RWPE2 (cell line): Measurements from ENCODE around the gene GLIS2.

Experiments
- ATAC-seq: fragments of 200-7000 bp; cut with Tn5 transposase; 3 replicates; pipeline ENCODE4 v1.9.1; 2021; ENCODE audit warnings: low read depth
- DNase-seq: peaks from one replicate; pipeline ENCODE4 v3.0.0-alpha.2; 2020; ENCODE audit warnings: low spot score
- H3K27ac ChIP-seq: fragments of 450-650 bp; 2 replicates; pipeline ENCODE4 v1.5.1; 2017; ENCODE audit warnings: mild to moderate bottlenecking; ENCODE audit not compliant: poor library complexity, severe bottlenecking
- H3K27me3 ChIP-seq: fragments of 250-450 bp; sonication (Bioruptor Pico); 2 replicates; pipeline ENCODE4 v1.5.1; 2021; ENCODE audit warnings: mild to moderate bottlenecking, moderate library complexity; ENCODE audit not compliant: insufficient read depth, poor library complexity, severe bottlenecking
- H3K36me3 ChIP-seq: fragments of 250-450 bp; sonication (Bioruptor Pico); 2 replicates; pipeline ENCODE4 v1.5.1; 2020; ENCODE audit warnings: low read depth, mild to moderate bottlenecking, moderate library complexity
- H3K4me1 ChIP-seq: fragments of 250-450 bp; sonication (Bioruptor Pico); 2 replicates; pipeline ENCODE4 v1.5.1; 2021; ENCODE audit warnings: mild to moderate bottlenecking, moderate library complexity; ENCODE audit not compliant: insufficient read depth, poor library complexity, severe bottlenecking
- H3K4me3 ChIP-seq: fragments of 250-450 bp; sonication (Bioruptor Pico); 2 replicates; pipeline ENCODE4 v1.5.1; 2021; ENCODE audit warnings: mild to moderate bottlenecking, moderate library complexity; ENCODE audit not compliant: severe bottlenecking
- H3K9me3 ChIP-seq: fragments of 250-450 bp; sonication (Bioruptor Pico); 2 replicates; pipeline ENCODE4 v1.5.1; 2021; ENCODE audit warnings: mild to moderate bottlenecking, moderate library complexity; ENCODE audit not compliant: severe bottlenecking
- CTCF ChIP-seq: fragments of 450-650 bp; IDR thresholded peaks from one replicate; pipeline ENCODE4 v1.5.1; 2017; ENCODE audit warnings: mild to moderate bottlenecking, moderate library complexity; ENCODE audit not compliant: poor library complexity, severe bottlenecking

The GLIS2 gene

GRCh38 chr16:4354512-4355409 is 38.9 kb downstream of the GLIS2 start:
- ATAC-seq (no peak), DNase-seq (no peak)
- peaks cover 3% of the 10 kb centered on the region for H3K36me3 ChIP-seq
- TF ChIP-seq CTCF, result no peak
- H3K4me1 ChIP-seq, result peaks cover 11% of the 10 kb centered on the region
- H3K9me3 ChIP-seq, result no peaks in the 10 kb centered on the region
- H3K4me3 ChIP-seq, result no peak overlapping the region
- no peak overlapping the region for H3K27ac ChIP-seq
- no peaks in the 10 kb centered on the region for H3K27me3 ChIP-seq

- no peaks in the 10 kb centered on the region for H3K27me3 ChIP-seq
- H3K4me1 ChIP-seq, result peaks cover 2% of the 10 kb centered on the region
- no peak overlapping the region for H3K4me3 ChIP-seq
- DNase-seq (no peak), ATAC-seq (no peak)
- no peaks in the 10 kb centered on the region for H3K36me3 ChIP-seq
- H3K9me3 ChIP-seq, result no peaks in the 10 kb centered on the region
- no peak for TF ChIP-seq CTCF
- no peak overlapping the region for H3K27ac ChIP-seq
Measured at GRCh38 chr16:4356820-4357219, 41.0 kb downstream of the GLIS2 start.

- Histone ChIP-seq H3K36me3 (no peaks in the 10 kb centered on the region), H3K4me1 (no peaks in the 10 kb centered on the region), H3K27ac (no peak overlapping the region), H3K27me3 (no peaks in the 10 kb centered on the region), H3K9me3 (no peaks in the 10 kb centered on the region), H3K4me3 (no peak overlapping the region)
- DNase-seq (no peak), ATAC-seq (no peak)
- no peak for TF ChIP-seq CTCF
Measured at GRCh38 chr16:4358236-4358635, 42.4 kb downstream of the GLIS2 start.

- H3K27ac ChIP-seq, result no peak overlapping the region
- H3K27me3 ChIP-seq, result no peaks in the 10 kb centered on the region
- H3K9me3 ChIP-seq, result no peaks in the 10 kb centered on the region
- peak; percentile 86 for TF ChIP-seq CTCF
- no peaks in the 10 kb centered on the region for H3K4me1 ChIP-seq
- H3K36me3 ChIP-seq, result no peaks in the 10 kb centered on the region; the same call in 1 of the 2 replicates
- H3K4me3 ChIP-seq, result no peak overlapping the region
- ATAC-seq, result peak; percentile 54; the same call in 1 of the 3 replicates
- DNase-seq, result no peak
Measured at GRCh38 chr16:4358831-4359561, 43.1 kb downstream of the GLIS2 start.
